Smooth muscle cell of trachea (primary cell): ENCODE measurements around the gene TRMT10C. TPM values are rescaled to one million over a fixed set of nuclear protein-coding genes. Genes with fewer than 3 reads are reported as not detected.

Experiments used
- total RNA-seq: library from RNA; depleted of rRNA; stranded (reverse); fragments of >200 nt; gene quantifications from 2 replicates; pipeline ENCODE4 v1.2.1, GENCODE V29; 2014

TRMT10C gene
- 21.3 and 34.8 TPM in 2 replicates for total RNA-seq

GRCh38 chr3:101561630-101562328 lies at the start of gene TRMT10C:
Gene TRMT10C, plus strand, starts transcription at chr3:101561868. Its CDS starts 2,914 bp downstream, at chr3:101564782.

DNA sequence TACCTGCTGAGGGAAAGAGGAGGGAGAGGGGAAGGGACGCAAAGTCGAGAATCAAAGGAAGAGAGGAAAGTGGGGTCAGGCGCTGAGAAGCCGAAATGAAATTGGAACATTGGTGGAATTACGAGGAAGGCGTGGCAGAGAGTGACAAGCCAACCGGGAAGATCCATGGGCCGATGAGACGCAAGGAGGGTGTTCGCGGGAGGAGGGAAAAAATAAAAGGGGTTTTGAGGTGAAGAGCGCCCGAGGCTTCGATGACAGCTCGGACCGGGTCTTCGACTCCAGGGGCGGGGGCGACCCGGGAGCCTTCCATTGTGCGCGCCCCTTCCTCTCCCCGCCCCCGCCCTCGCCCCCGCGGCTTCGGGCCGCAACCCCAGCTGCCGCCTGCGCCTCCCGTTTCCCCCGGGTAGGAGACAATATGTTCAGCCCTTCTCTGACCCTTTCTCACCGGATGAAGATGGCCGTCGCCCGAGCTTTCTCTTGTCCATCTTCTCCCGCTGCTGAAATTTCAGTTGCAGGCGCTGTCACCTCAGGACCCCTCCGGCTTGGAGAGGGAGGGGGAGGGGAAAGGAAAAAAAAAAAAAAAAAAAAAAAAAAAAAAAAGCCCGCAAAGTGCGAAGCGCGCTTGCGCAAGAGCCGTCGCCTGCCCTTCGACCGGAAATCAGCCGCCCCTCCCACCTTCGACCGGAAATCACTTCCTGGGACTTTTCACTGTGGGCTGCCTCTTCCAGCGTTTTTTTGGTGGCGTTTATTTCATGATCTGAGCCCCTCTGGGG lies 48.8 kb upstream of the TRMT10C start, which contains the start of gene SENP7:
Gene SENP7, minus strand, starts transcription at position 567 of the 773 bp plus-strand sequence. Its CDS starts 82 bp downstream, at position 485.

GRCh38 chr3:101573449-101574387 lies 12.1 kb downstream of the TRMT10C start, which contains the start of gene PCNP:
Gene PCNP, plus strand, starts transcription at chr3:101574180. Its CDS starts 36 bp downstream, at chr3:101574216.

Other genes with a start within 250 kb of the TRMT10C start
- gene IMPG2, start 241.3 kb upstream of the TRMT10C start, total RNA-seq: 0.29 and 0.33 TPM in 2 replicates
- 10.3 and 16.4 TPM in 2 replicates for gene SENP7, start 48.7 kb upstream of the TRMT10C start, total RNA-seq
- gene PCNP, start 12.3 kb downstream of the TRMT10C start, total RNA-seq: 93.8 and 116 TPM in 2 replicates
- gene ZBTB11, start 115.3 kb downstream of the TRMT10C start, total RNA-seq: 22.5 and 23.0 TPM in 2 replicates
- gene RPL24, start 124.8 kb downstream of the TRMT10C start, total RNA-seq: 1,908 and 1,929 TPM in 2 replicates
- gene CEP97, start 162.7 kb downstream of the TRMT10C start, total RNA-seq: 8.6 and 19.2 TPM in 2 replicates
- gene NXPE3, start 217.3 kb downstream of the TRMT10C start, total RNA-seq: 26.3 and 35.2 TPM in 2 replicates